ENCODE data around the gene DMXL2.

GRCh38 chr15:51576911-51577500 is 45.6 kb downstream of the DMXL2 start:
- no peak for TF ChIP-seq CTCF (conservative IDR thresholded peaks at IDR 0.05)
- no peak for TF ChIP-seq EZH2 (IDR thresholded peaks at IDR 0.05; ENCODE audit: low read depth)
